ENCODE data around the gene F3.

F3 gene

GRCh38 chr1:94527447-94528031, 14.0 kb downstream of the F3 start:
- no peak for DNase-seq (ENCODE audit: low spot score)

GRCh38 chr1:94526152-94526980, 15.2 kb downstream of the F3 start:
- no peak for DNase-seq (ENCODE audit: low spot score)

- no peak for DNase-seq (ENCODE audit: low spot score)
Observed at GRCh38 chr1:94524531-94524930, 17.0 kb downstream of the F3 start.

GRCh38 chr1:94522304-94522703, 19.3 kb downstream of the F3 start:
- no peak for DNase-seq (ENCODE audit: low spot score)

- no peak for DNase-seq (ENCODE audit: low spot score)
Observed at GRCh38 chr1:94519351-94519750, 22.2 kb downstream of the F3 start.

GRCh38 chr1:94515296-94515947, 26.1 kb downstream of the F3 start:
- DNase-seq (ENCODE audit: low spot score) = no peak

GRCh38 chr1:94514095-94514727, 27.3 kb downstream of the F3 start:
- no peak for DNase-seq (ENCODE audit: low spot score)

GRCh38 chr1:94512816-94513215, 28.7 kb downstream of the F3 start:
- no peak for DNase-seq (ENCODE audit: low spot score)

- no peak for DNase-seq (ENCODE audit: low spot score)
Observed at GRCh38 chr1:94504601-94505000, 37.0 kb downstream of the F3 start.

- no peak for DNase-seq (ENCODE audit: low spot score)
Observed at GRCh38 chr1:94503153-94503552, 38.4 kb downstream of the F3 start.

- DNase-seq (ENCODE audit: low spot score) = no peak
Observed at GRCh38 chr1:94501935-94502334, 39.6 kb downstream of the F3 start.

GRCh38 chr1:94501426-94501825, 40.1 kb downstream of the F3 start:
- no peak for DNase-seq (ENCODE audit: low spot score)

- no peak for DNase-seq (ENCODE audit: low spot score)
Observed at GRCh38 chr1:94496076-94496755, 45.3 kb downstream of the F3 start.

GRCh38 chr1:94490556-94490955, 51.0 kb downstream of the F3 start:
- DNase-seq (ENCODE audit: low spot score) = no peak

GRCh38 chr1:94486990-94487389, 54.6 kb downstream of the F3 start:
- no peak for DNase-seq (ENCODE audit: low spot score)

GRCh38 chr1:94481473-94481933, 60.1 kb downstream of the F3 start:
- DNase-seq (ENCODE audit: low spot score) = peak; percentile 40

- no peak for DNase-seq (ENCODE audit: low spot score)
Observed at GRCh38 chr1:94479682-94480081, 61.9 kb downstream of the F3 start.
